Measurements from ENCODE around the gene DUSP28. TPM values are rescaled to one million over a fixed set of nuclear protein-coding genes. Genes with fewer than 3 reads are reported as not detected.

The DUSP28 gene
- total and polyA plus RNA-seq, 9 donors = 2.7 to 9.9 (median 4.3) TPM

GRCh38 chr2:240579071-240579762 lies 19.1 kb downstream of the DUSP28 start:
- Histone ChIP-seq H3K4me1 (ENCODE audit: insufficient read depth) (peaks cover 5% of the 10 kb centered on the region), H3K27ac (peak overlapping the region in 1 of 2 donors; percentile 12)

DNA sequence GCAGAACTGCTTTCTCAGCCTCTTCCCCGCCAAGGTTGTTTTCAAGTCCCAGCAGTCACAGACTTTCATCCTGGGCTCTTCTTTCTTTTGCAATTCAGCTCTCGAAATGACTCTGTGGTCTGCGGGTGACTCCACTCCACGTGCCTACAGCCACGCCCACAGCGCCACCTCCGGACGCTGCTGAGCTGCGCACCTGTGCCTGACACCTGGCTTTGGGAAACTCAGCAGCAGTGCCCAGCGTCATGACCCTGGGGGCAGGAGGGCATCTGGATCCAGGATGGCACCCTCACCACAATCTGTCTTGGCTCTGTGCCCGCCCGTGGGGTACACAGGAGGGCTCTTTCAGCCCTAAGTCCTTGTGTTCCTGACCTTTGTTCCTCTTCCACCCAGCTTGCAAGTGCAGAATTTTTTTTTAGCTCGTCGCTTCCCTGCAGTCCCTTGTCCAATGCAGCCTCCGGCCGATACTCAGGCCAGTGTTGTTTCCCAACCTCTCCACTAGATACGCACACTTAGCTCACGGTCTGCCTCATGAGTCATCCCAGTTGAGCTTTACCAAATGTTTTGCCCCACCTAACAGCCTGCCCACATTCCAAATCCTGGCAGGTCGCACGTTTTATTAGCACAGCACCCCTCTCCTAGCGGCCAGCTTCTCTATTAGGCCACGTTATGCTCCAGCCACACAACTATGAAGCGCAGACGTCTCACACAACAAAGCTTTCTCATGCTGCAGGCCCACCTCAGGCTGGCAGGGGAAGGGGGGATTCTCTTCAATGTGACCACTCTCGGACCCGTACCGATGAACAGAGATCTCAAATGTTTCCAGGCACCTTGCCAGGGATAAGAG lies 19.8 kb downstream of the DUSP28 start:
- no peak overlapping the region for H3K4me3 ChIP-seq
- no peaks in the 10 kb centered on the region for H3K27me3 ChIP-seq
- intact Hi-C loops (cut with DNase I) = no loop called here
- TF ChIP-seq POLR2A (IDR thresholded peaks at IDR 0.05) (no peak), CTCF (IDR thresholded peaks at IDR 0.05) (peak in 1 of 3 donors; percentile 20)
- 46 to 49% (median 46%) methylated on average over 27 of the region's 27 CpGs for WGBS, 3 donors
- DNase-seq = peak in 3 of 5 donors; percentile 71 to 79 (median 76)
- H3K36me3 ChIP-seq = no peaks in the 10 kb centered on the region
- no peaks in the 10 kb centered on the region for H3K9me3 ChIP-seq
- peak overlapping the region; percentile 34 to 47 for H3K27ac ChIP-seq
- peaks cover 11% of the 10 kb centered on the region for H3K4me1 ChIP-seq (ENCODE audit: insufficient read depth)

More at GRCh38 chr2:240579071-240579762, 19.1 kb downstream of the DUSP28 start:
- 91 to 93% (median 92%) methylated on average over 11 to 12 of the region's 12 CpGs for WGBS, 3 donors
- no peaks in the 10 kb centered on the region for H3K27me3 ChIP-seq
- H3K4me3 ChIP-seq = no peak overlapping the region
- TF ChIP-seq POLR2A (IDR thresholded peaks at IDR 0.05) (no peak), EP300 (IDR thresholded peaks at IDR 0.05) (no peak)
- no peaks in the 10 kb centered on the region for H3K9me3 ChIP-seq
- intact Hi-C loops (cut with DNase I) = no loop called here
- DNase-seq = no peak
- H3K36me3 ChIP-seq = no peaks in the 10 kb centered on the region

- intact Hi-C loops (cut with DNase I) = no loop called here
- TF ChIP-seq EP300 (IDR thresholded peaks at IDR 0.05) (no peak), CTCF (IDR thresholded peaks at IDR 0.05) (no peak), POLR2A (IDR thresholded peaks at IDR 0.05) (no peak)
- no peak for DNase-seq
- peaks cover 18% of the 10 kb centered on the region for H3K4me1 ChIP-seq (ENCODE audit: insufficient read depth)
- no peaks in the 10 kb centered on the region for H3K27me3 ChIP-seq
- no peaks in the 10 kb centered on the region for H3K36me3 ChIP-seq
- 92 to 98% (median 96%) methylated on average over 5 of the region's 5 CpGs for WGBS, 3 donors
- H3K4me3 ChIP-seq = no peak overlapping the region
- H3K27ac ChIP-seq = no peak overlapping the region
- no peaks in the 10 kb centered on the region for H3K9me3 ChIP-seq
These were observed 21.7 kb downstream of the DUSP28 start for GRCh38 chr2:240581811-240582210.

DNA sequence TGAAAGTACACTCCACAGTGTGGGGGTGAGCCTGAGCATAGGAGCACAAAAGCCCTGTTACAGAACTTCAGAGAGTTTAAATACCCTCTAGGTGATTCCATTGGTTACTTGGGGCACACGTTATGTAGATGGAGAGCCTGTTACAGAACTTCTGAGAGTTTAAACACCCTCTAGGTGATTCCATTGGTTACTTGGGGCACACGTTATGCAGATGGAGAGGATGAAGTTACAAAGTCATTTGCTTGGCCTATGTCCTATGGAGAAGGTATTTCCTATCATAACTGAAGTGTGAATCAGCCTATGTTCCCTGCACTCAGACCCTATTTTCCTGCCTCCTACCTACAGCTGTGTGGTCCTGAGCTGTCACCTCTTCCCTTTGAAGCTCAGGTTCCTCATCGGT lies 22.6 kb downstream of the DUSP28 start:
- 76 to 91% (median 82%) methylated on average over 3 of the region's 3 CpGs for WGBS, 3 donors
- no peak for DNase-seq
- H3K9me3 ChIP-seq = no peaks in the 10 kb centered on the region

More for the DNA sequence above, 22.6 kb downstream of the DUSP28 start:
- TF ChIP-seq CTCF (IDR thresholded peaks at IDR 0.05) (no peak), EP300 (IDR thresholded peaks at IDR 0.05) (no peak), POLR2A (IDR thresholded peaks at IDR 0.05) (no peak)
- Histone ChIP-seq H3K27me3 (no peaks in the 10 kb centered on the region), H3K27ac (no peak overlapping the region), H3K4me1 (ENCODE audit: insufficient read depth) (peaks cover 23% of the 10 kb centered on the region), H3K36me3 (no peaks in the 10 kb centered on the region), H3K4me3 (no peak overlapping the region)
- intact Hi-C loops (cut with DNase I) = no loop called here

All from ovary (tissue), 9 donors.